Adipose tissue (tissue), 3 donors: ENCODE measurements around the gene MEGF11. TPM values are rescaled to one million over a fixed set of nuclear protein-coding genes. Genes with fewer than 3 reads are reported as not detected.

Source experiments
- H3K27ac ChIP-seq: one replicate; pipeline ENCODE4 v1.5.1; 2013; ENCODE audit warnings: low read depth, low read length
- WGBS, 3 donors: extraction: QIAGEN DNeasy Blood & Tissue Kit; methylation state at CpG; one replicate each; pipeline ENCODE4 v1.1.7; 2013; 5-methylcytosine and 5-hydroxymethylcytosine counted together
- polyA plus RNA-seq, 3 donors: library from polyadenylated mRNA; stranded (reverse); fragments of 200-250 nt; gene quantifications; one replicate each; pipeline ENCODE4 v1.2.3, GENCODE V29; 2013
- donor health status: healthy with polysubstance abuse.
- donor health status: Bipolar disorder and iron deficiency.
- donor health status: healthy.

MEGF11 gene
- polyA plus RNA-seq, 3 donors: 0.01 to 0.22 TPM; not detected in 1

- H3K27ac ChIP-seq: no peak overlapping the region
Observed at GRCh38 chr15:66070220-66070934, 183.2 kb downstream of the MEGF11 start.

GRCh38 chr15:66069751-66070150, 183.8 kb downstream of the MEGF11 start:
- WGBS, 3 donors: 65 to 80% (median 78%) methylated on average over 2 of the region's 2 CpGs
- H3K27ac ChIP-seq: no peak overlapping the region

More at GRCh38 chr15:66070220-66070934, 183.2 kb downstream of the MEGF11 start:
- 88 to 92% (median 91%) methylated on average over 7 of the region's 7 CpGs for WGBS, 3 donors

- no peak overlapping the region for H3K27ac ChIP-seq
- WGBS, 3 donors: 98 to 100% (median 100%) methylated on average over 1 of the region's 1 CpG
Observed at GRCh38 chr15:66068801-66069200, 184.7 kb downstream of the MEGF11 start.

GRCh38 chr15:66067687-66068086, 185.9 kb downstream of the MEGF11 start:
- WGBS, 3 donors: 76 to 87% (median 80%) methylated on average over 5 of the region's 5 CpGs
- no peak overlapping the region for H3K27ac ChIP-seq

- 38 to 66% (median 41%) methylated on average over 6 of the region's 6 CpGs for WGBS, 3 donors
Observed at GRCh38 chr15:66066481-66066880, 187.1 kb downstream of the MEGF11 start.

GRCh38 chr15:66066005-66066404, 187.5 kb downstream of the MEGF11 start:
- WGBS, 3 donors: 34 to 63% (median 37%) methylated on average over 4 of the region's 4 CpGs
- H3K27ac ChIP-seq: no peak overlapping the region

More at GRCh38 chr15:66066481-66066880, 187.1 kb downstream of the MEGF11 start:
- no peak overlapping the region for H3K27ac ChIP-seq

GRCh38 chr15:66065325-66065724, 188.2 kb downstream of the MEGF11 start:
- 32 to 54% (median 47%) methylated on average over 6 of the region's 6 CpGs for WGBS, 3 donors
- no peak overlapping the region for H3K27ac ChIP-seq

GRCh38 chr15:66063147-66063546, 190.4 kb downstream of the MEGF11 start:
- H3K27ac ChIP-seq: no peak overlapping the region

GRCh38 chr15:66057089-66057488, 196.5 kb downstream of the MEGF11 start:
- no peak overlapping the region for H3K27ac ChIP-seq
- WGBS, 3 donors: 47 to 82% (median 57%) methylated on average over 7 of the region's 7 CpGs

GRCh38 chr15:66053991-66054390, 199.6 kb downstream of the MEGF11 start:
- WGBS, 3 donors: 78 to 94% (median 83%) methylated on average over 3 of the region's 3 CpGs
- H3K27ac ChIP-seq: no peak overlapping the region

GRCh38 chr15:66051833-66052232, 201.7 kb downstream of the MEGF11 start:
- WGBS, 3 donors: 59 to 70% (median 65%) methylated on average over 7 of the region's 7 CpGs
- no peak overlapping the region for H3K27ac ChIP-seq

- WGBS, 3 donors: 85 to 89% (median 88%) methylated on average over 5 of the region's 5 CpGs
- H3K27ac ChIP-seq: no peak overlapping the region
Observed at GRCh38 chr15:66050264-66050663, 203.3 kb downstream of the MEGF11 start.

- no peak overlapping the region for H3K27ac ChIP-seq
- 59 to 70% (median 67%) methylated on average over 6 of the region's 6 CpGs for WGBS, 3 donors
Observed at GRCh38 chr15:66049353-66049752, 204.2 kb downstream of the MEGF11 start.

- H3K27ac ChIP-seq: no peak overlapping the region
- 73 to 88% (median 80%) methylated on average over 9 of the region's 9 CpGs for WGBS, 3 donors
Observed at GRCh38 chr15:66047321-66048024, 206.1 kb downstream of the MEGF11 start.

- no peak overlapping the region for H3K27ac ChIP-seq
- 60 to 72% (median 61%) methylated on average over 1 of the region's 1 CpG for WGBS, 3 donors
Observed at GRCh38 chr15:66046751-66047150, 206.8 kb downstream of the MEGF11 start.

- 76 to 84% (median 77%) methylated on average over 8 of the region's 8 CpGs for WGBS, 3 donors
- H3K27ac ChIP-seq: no peak overlapping the region
Observed at GRCh38 chr15:66046326-66046725, 207.2 kb downstream of the MEGF11 start.

- WGBS, 3 donors: 68 to 81% (median 77%) methylated on average over 5 of the region's 5 CpGs
- H3K27ac ChIP-seq: no peak overlapping the region
Observed at GRCh38 chr15:66045542-66045941, 208.0 kb downstream of the MEGF11 start.

- WGBS, 3 donors: 81 to 94% (median 83%) methylated on average over 3 of the region's 3 CpGs
- H3K27ac ChIP-seq: no peak overlapping the region
Observed at GRCh38 chr15:66044837-66045236, 208.7 kb downstream of the MEGF11 start.

GRCh38 chr15:66043264-66043663, 210.3 kb downstream of the MEGF11 start:
- no peak overlapping the region for H3K27ac ChIP-seq
- 24 to 63% (median 59%) methylated on average over 8 of the region's 8 CpGs for WGBS, 3 donors

- no peak overlapping the region for H3K27ac ChIP-seq
- WGBS, 3 donors: 62 to 75% (median 73%) methylated on average over 5 of the region's 5 CpGs
Observed at GRCh38 chr15:66042624-66043023, 210.9 kb downstream of the MEGF11 start.
